OCI-LY3 (cell line): Measurements from ENCODE around the gene DAND5.

Source experiments
- H2AFZ ChIP-seq: fragments of 200-600, 300-600 bp; shearing (Covaris generic); 2 replicates; pipeline ENCODE4 v1.6.0; 2014; ENCODE audit warnings: antibody characterized with exemption, low read depth, low read length
- H3K27ac ChIP-seq: fragments of 200-600, 300-600 bp; sonication (generic); 2 replicates; pipeline ENCODE4 v1.5.1; 2014; ENCODE audit warnings: mild to moderate bottlenecking, low read length, moderate library complexity, mixed read lengths
- H3K27me3 ChIP-seq: fragments of 200-600, 300-600 bp; sonication (generic); 2 replicates; pipeline ENCODE4 v1.6.1; 2014; ENCODE audit warnings: low read depth, low read length, mixed read lengths
- H3K36me3 ChIP-seq: fragments of 200-600, 300-600 bp; sonication (generic); replicated peaks from 2 replicates; pipeline ENCODE3; 2014; ENCODE audit warnings: low read depth, low read length, mixed read lengths
- H3K4me1 ChIP-seq: fragments of 300-600, 200-600 bp; sonication (generic); 2 replicates; pipeline ENCODE4 v1.6.1; 2014; ENCODE audit warnings: low read length, mixed read lengths
- H3K4me2 ChIP-seq: fragments of 200-600, 300-600 bp; sonication (generic); 2 replicates; pipeline ENCODE4 v1.6.1; 2014; ENCODE audit warnings: low read length, mixed read lengths
- H3K4me3 ChIP-seq: fragments of 300-600, 200-600 bp; sonication (generic); 2 replicates; pipeline ENCODE4 v1.5.1; 2014; ENCODE audit warnings: antibody characterized with exemption, mild to moderate bottlenecking, low read length, moderate library complexity
- H3K79me2 ChIP-seq: fragments of 300-600, 200-600 bp; shearing (Covaris generic); 2 replicates; pipeline ENCODE4 v1.6.1; 2014; ENCODE audit warnings: mild to moderate bottlenecking, low read length, mixed read lengths
- H3K9ac ChIP-seq: fragments of 300-600, 200-600 bp; shearing (Covaris generic); 2 replicates; pipeline ENCODE4 v1.6.0; 2014; ENCODE audit warnings: mild to moderate bottlenecking, low read length, moderate library complexity
- H3K9me3 ChIP-seq: fragments of 200-600, 300-600 bp; shearing (Covaris generic); 2 replicates; pipeline ENCODE4 v1.6.1; 2014; ENCODE audit warnings: low read length, mixed read lengths; ENCODE audit not compliant: insufficient read depth
- H4K20me1 ChIP-seq: fragments of 200-600, 300-600 bp; sonication (generic); 2 replicates; pipeline ENCODE4 v1.6.1; 2016; ENCODE audit warnings: low read length, mixed read lengths; ENCODE audit not compliant: insufficient read depth
- EZH2phosphoT487 ChIP-seq: fragments of 200-600 bp; shearing (Covaris generic); IDR thresholded peaks from 2 replicates; pipeline ENCODE4 v1.6.1; 2018; ENCODE audit warnings: antibody characterized with exemption, mixed run types, low read depth
- TF ChIP-seq, protein P1 (sequence below): fragments of 200-600, 300-600 bp; sonication (generic); IDR thresholded peaks from 2 replicates; pipeline ENCODE4 v1.5.1; 2014; ENCODE audit warnings: antibody characterized with exemption, low read length, low read depth

DAND5 gene

DNA sequence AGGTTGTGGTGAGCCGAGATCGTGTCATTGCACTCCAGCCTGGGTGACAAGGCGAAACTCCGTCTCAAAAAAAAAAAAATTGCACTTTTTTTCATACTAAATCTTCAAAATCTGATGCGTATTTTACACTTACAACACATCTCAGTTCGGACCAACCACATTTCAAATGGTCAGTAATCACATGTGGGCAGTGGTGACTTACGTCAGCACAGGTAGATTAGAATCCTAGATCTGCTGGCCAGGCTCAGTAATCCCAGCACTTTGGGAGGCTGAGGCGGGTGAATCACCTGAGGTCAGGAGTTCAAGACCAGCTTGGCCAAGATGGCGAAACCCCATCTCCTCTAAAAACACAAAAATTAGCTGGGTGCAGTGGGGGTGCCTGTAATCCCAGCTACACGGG is 34.3 kb upstream of the DAND5 start:
- Histone ChIP-seq H3K79me2 (peaks cover 53% of the 10 kb centered on the region), H3K9ac (no peak overlapping the region), H3K27ac (no peak overlapping the region), H4K20me1 (peaks cover 27% of the 10 kb centered on the region), H3K9me3 (no peaks in the 10 kb centered on the region), H3K4me3 (no peak overlapping the region), H3K36me3 (peaks cover 30% of the 10 kb centered on the region), H3K27me3 (no peaks in the 10 kb centered on the region), H3K4me2 (no peak overlapping the region), H2AFZ (no peak overlapping the region), H3K4me1 (peaks cover 45% of the 10 kb centered on the region)
- no peak for TF ChIP-seq EZH2phosphoT487
- TF ChIP-seq, protein P1, sequence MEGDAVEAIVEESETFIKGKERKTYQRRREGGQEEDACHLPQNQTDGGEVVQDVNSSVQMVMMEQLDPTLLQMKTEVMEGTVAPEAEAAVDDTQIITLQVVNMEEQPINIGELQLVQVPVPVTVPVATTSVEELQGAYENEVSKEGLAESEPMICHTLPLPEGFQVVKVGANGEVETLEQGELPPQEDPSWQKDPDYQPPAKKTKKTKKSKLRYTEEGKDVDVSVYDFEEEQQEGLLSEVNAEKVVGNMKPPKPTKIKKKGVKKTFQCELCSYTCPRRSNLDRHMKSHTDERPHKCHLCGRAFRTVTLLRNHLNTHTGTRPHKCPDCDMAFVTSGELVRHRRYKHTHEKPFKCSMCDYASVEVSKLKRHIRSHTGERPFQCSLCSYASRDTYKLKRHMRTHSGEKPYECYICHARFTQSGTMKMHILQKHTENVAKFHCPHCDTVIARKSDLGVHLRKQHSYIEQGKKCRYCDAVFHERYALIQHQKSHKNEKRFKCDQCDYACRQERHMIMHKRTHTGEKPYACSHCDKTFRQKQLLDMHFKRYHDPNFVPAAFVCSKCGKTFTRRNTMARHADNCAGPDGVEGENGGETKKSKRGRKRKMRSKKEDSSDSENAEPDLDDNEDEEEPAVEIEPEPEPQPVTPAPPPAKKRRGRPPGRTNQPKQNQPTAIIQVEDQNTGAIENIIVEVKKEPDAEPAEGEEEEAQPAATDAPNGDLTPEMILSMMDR: no peak

DNA sequence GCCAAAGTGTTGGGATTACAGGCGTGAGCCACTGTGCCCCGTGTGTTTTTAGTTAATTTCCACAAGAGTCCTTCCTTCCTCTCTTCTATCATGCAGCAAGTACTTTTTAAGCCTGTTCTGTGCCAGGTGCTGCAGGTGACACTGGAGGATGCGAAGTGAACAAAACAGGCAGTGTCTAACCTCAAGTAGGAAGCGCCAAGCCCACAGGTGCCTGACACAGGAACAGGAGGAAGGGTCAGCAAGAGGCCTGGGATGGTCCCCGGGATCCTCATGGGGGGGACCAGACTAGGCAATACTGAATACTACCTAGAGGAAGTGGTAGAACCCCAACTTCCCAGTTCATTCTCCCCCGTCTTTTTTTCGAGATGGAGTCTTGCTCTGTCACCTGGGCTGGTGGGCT is 32.8 kb upstream of the DAND5 start:
- peaks cover 53% of the 10 kb centered on the region for H3K79me2 ChIP-seq

DNA sequence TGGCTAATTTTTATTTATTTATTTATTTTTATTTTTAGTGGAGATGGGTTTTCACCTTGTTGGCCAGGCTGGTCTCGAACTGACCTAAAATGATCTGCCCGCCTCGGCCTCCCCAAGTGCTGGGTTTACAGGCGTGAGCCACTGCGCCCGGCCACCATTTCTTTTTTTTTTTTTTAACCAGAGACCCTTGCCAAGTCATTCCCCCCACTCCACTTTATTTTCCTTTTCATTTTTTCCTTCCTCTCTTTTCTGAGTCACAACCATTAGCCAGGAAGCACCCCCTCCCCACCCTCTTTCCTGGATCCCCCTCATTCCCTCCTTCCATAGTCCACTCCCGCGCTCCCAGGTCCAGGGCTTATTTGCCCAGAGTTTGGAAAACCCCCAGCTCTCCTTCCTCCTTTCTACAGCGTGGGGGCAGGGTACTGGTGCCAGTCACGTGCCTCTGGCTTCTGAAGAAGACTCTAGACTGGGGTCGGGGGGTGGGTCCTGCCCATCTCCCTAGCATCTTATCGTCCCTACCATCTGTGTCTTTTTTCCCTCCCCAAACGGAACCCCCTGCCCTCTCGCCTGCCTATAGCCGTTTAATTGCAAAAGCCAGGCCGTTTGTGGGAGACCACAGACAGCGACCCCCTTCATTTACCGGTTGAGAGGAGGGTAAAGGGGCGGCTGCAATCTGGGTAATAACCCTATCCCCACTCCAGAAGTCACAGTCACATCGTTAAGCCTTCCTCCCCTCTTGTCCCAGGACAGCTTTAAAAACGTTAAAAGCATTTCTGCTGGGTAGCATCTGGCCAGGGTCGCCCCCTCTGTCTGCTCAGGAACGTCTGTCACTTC is 32.1 kb upstream of the DAND5 start:
- Histone ChIP-seq H3K4me3 (peak overlapping the region; percentile 96), H3K9ac (peak overlapping the region; percentile 93), H3K9me3 (no peaks in the 10 kb centered on the region), H3K4me1 (peaks cover 55% of the 10 kb centered on the region), H3K36me3 (peaks cover 36% of the 10 kb centered on the region), H3K4me2 (peak overlapping the region; percentile 95), H3K79me2 (peaks cover 53% of the 10 kb centered on the region), H2AFZ (no peak overlapping the region), H3K27me3 (no peaks in the 10 kb centered on the region), H4K20me1 (peaks cover 31% of the 10 kb centered on the region), H3K27ac (peak overlapping the region; percentile 96)
- TF ChIP-seq, protein P1: no peak; the same call in 1 of the 2 replicates
- no peak for TF ChIP-seq EZH2phosphoT487

More for the DNA sequence above, 32.8 kb upstream of the DAND5 start:
- peak overlapping the region; percentile 96 for H3K4me3 ChIP-seq
- H3K36me3 ChIP-seq: peaks cover 33% of the 10 kb centered on the region
- no peak for TF ChIP-seq EZH2phosphoT487
- TF ChIP-seq, protein P1: no peak
- peak overlapping the region; percentile 96 for H3K27ac ChIP-seq
- peak overlapping the region; percentile 95 for H3K4me2 ChIP-seq
- H3K9ac ChIP-seq: peak overlapping the region; percentile 93
- H3K27me3 ChIP-seq: no peaks in the 10 kb centered on the region
- H3K9me3 ChIP-seq: no peaks in the 10 kb centered on the region
- peaks cover 35% of the 10 kb centered on the region for H4K20me1 ChIP-seq
- peaks cover 55% of the 10 kb centered on the region for H3K4me1 ChIP-seq
- peak overlapping the region; percentile 31; the same call in 1 of the 2 replicates for H2AFZ ChIP-seq

DNA sequence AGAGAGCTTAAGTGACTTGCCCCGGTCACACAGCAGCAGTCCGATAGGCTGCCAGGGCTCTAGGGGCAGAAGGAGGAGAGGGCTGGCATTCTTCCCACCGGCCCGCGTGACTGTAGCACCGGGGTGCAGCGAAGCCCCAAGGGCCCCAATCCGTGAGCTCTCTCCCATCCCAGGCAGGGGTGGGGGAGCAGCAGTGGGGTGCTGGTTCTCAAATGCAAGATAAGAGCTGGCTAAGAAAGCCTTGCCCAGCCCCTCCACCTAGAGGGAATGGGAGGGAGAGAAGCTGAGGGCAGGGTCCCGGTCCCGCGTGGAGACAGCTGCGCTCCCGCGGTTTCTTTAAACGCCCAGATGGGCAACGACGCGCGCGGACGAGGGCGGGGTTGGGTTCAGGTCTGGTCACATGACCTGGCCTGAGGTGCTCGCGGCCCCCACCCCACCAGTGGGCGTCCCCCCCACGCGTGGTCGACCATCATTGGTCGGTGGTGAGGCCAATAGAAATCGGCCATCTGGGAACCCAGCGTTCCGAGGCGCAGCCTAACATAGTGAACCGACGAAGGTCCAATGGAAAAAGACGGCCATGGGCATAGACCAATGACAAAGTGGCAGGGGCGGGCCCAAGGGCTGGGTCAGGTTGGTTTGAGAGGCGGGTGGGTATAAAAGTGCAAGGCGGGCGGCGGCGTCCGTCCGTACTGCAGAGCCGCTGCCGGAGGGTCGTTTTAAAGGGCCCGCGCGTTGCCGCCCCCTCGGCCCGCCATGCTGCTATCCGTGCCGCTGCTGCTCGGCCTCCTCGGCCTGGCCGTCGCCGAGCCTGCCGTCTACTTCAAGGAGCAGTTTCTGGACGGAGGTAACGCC is 31.2 kb upstream of the DAND5 start, which contains the start of gene CALR:
TSS of gene CALR (plus strand) at position 683 of the 852 bp plus-strand sequence. CDS start at position 754, 71 bp downstream.
- Histone ChIP-seq H3K27ac (peak within 1 kb of the TSS; percentile 96), H3K4me1 (peaks cover 58% of the 10 kb centered on the region), H2AFZ (no peak within 1 kb of the TSS), H3K4me3 (peak within 1 kb of the TSS; percentile 96), H3K4me2 (peak within 1 kb of the TSS; percentile 98), H3K9ac (peak within 1 kb of the TSS; percentile 100), H3K79me2 (peaks cover 47% of the 10 kb centered on the region), H4K20me1 (peaks cover 26% of the 10 kb centered on the region), H3K27me3 (no peaks in the 10 kb centered on the region), H3K9me3 (no peaks in the 10 kb centered on the region), H3K36me3 (peaks cover 37% of the 10 kb centered on the region)
- TF ChIP-seq, protein P1: no peak
- no peak for TF ChIP-seq EZH2phosphoT487
